Panc1 (cell line): ENCODE results near the gene CAMK2B.

Experiments used
- POLR2AphosphoS5 ChIP-seq: IDR thresholded peaks from 2 replicates; pipeline ENCODE4 v1.6.1; 2012; ENCODE audit warnings: mild to moderate bottlenecking, low read depth, low read length, moderate library complexity
- TCF7L2 ChIP-seq: IDR thresholded peaks from 2 replicates; pipeline ENCODE4 v1.6.1; 2011; ENCODE audit warnings: mild to moderate bottlenecking, low read depth, low read length, inconsistent platforms
- TF ChIP-seq, protein P1 (sequence below): fragments of 450-650 bp; IDR thresholded peaks from 2 replicates; pipeline ENCODE4 v1.5.1; 2017; ENCODE audit warnings: mild to moderate bottlenecking

GRCh38 chr7:44239361-44239760 is 86.0 kb downstream of the CAMK2B start:
- TF ChIP-seq, protein P1, sequence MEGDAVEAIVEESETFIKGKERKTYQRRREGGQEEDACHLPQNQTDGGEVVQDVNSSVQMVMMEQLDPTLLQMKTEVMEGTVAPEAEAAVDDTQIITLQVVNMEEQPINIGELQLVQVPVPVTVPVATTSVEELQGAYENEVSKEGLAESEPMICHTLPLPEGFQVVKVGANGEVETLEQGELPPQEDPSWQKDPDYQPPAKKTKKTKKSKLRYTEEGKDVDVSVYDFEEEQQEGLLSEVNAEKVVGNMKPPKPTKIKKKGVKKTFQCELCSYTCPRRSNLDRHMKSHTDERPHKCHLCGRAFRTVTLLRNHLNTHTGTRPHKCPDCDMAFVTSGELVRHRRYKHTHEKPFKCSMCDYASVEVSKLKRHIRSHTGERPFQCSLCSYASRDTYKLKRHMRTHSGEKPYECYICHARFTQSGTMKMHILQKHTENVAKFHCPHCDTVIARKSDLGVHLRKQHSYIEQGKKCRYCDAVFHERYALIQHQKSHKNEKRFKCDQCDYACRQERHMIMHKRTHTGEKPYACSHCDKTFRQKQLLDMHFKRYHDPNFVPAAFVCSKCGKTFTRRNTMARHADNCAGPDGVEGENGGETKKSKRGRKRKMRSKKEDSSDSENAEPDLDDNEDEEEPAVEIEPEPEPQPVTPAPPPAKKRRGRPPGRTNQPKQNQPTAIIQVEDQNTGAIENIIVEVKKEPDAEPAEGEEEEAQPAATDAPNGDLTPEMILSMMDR = no peak
- TF ChIP-seq POLR2AphosphoS5 = no peak
- TF ChIP-seq TCF7L2 = no peak
